Cortex of kidney (tissue), 1 donor: Measurements from ENCODE around the gene GMCL2.

Source experiments
- DNase-seq: peaks from one replicate; lab custom pipeline; 2025; lab: John Stamatoyannopoulos, UW

The GMCL2 gene

GRCh38 chr5:178143246-178143645 lies 43.9 kb downstream of the GMCL2 start:
- no peak for DNase-seq

DNA sequence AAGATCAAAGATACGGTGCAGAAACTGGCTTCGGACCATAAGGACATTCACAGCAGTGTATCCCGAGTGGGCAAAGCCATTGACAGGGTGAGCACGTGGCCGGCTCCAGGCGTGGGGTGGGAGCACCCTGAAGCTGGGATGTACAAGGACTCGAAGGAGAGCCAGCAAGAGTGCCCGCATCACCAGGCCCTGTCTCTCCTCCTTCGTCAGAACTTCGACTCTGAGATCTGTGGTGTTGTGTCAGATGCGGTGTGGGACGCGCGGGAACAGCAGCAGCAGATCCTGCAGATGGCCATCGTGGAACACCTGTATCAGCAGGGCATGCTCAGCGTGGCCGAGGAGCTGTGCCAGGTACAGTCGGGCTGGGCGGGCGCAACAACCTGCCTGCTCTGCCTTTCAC lies 44.5 kb downstream of the GMCL2 start:
- DNase-seq, result no peak

GRCh38 chr5:178141550-178141949 lies 45.6 kb downstream of the GMCL2 start:
- no peak for DNase-seq

GRCh38 chr5:178137991-178138390 lies 49.2 kb downstream of the GMCL2 start:
- no peak for DNase-seq

DNA sequence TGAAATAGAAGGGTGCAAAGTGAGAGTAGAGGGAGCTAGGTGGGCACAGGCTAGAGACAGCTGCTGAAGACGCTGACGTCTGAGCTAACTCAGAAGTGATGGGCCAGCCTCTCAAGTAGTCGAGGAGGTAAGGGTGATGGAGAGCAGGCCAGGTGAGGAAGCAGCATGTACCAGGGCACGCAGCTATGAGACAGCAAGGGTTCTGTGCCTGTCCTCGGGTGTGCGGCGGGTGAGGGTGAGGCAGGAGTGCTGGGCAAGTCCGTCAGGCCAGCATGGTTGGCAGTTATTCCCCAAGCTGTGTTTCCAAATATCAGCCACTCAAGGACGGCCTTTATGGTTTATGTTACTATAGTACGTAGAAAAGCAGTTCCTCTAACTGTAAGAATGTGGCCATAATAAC lies 50.2 kb downstream of the GMCL2 start:
- DNase-seq, result no peak
